NCI-H1092 treated with DMSO at 0.1 percent for 48 hours (cell line): ENCODE data around the gene CLOCK.

Source experiments
- DNase-seq: peaks from one replicate; lab custom pipeline; 2025; lab: John Stamatoyannopoulos, UW

The CLOCK gene

GRCh38 chr4:55411621-55412020, 135.1 kb downstream of the CLOCK start:
- DNase-seq, result no peak

- DNase-seq, result no peak
Observed at GRCh38 chr4:55410431-55410830, 136.3 kb downstream of the CLOCK start.

GRCh38 chr4:55409468-55410171, 137.1 kb downstream of the CLOCK start:
- DNase-seq, result no peak

- DNase-seq, result no peak
Observed at GRCh38 chr4:55407764-55408163, 138.9 kb downstream of the CLOCK start.

GRCh38 chr4:55407119-55407518, 139.6 kb downstream of the CLOCK start:
- no peak for DNase-seq

GRCh38 chr4:55406545-55406944, 140.2 kb downstream of the CLOCK start:
- no peak for DNase-seq

GRCh38 chr4:55405073-55405472, 141.6 kb downstream of the CLOCK start:
- no peak for DNase-seq

GRCh38 chr4:55399581-55399980, 147.1 kb downstream of the CLOCK start:
- DNase-seq, result no peak

GRCh38 chr4:55398966-55399365, 147.7 kb downstream of the CLOCK start:
- DNase-seq, result no peak

- DNase-seq, result no peak
Observed at GRCh38 chr4:55398461-55398860, 148.2 kb downstream of the CLOCK start.

- DNase-seq, result no peak
Observed at GRCh38 chr4:55397520-55398321, 149.0 kb downstream of the CLOCK start.

- DNase-seq, result no peak
Observed at GRCh38 chr4:55397126-55397436, 149.6 kb downstream of the CLOCK start.

GRCh38 chr4:55396308-55397125, 150.2 kb downstream of the CLOCK start:
- DNase-seq, result peak; percentile 31

- peak; percentile 92 for DNase-seq
Observed at GRCh38 chr4:55395529-55396307, 151.0 kb downstream of the CLOCK start, which contains the start of gene TMEM165. Gene TMEM165, plus strand, starts transcription at chr4:55395957. Its CDS starts 233 bp downstream, at chr4:55396190.

GRCh38 chr4:55395218-55395528, 151.5 kb downstream of the CLOCK start:
- DNase-seq, result no peak

- DNase-seq, result peak; percentile 12
Observed at GRCh38 chr4:55393461-55394320, 153.0 kb downstream of the CLOCK start.

- DNase-seq, result no peak
Observed at GRCh38 chr4:55386840-55387239, 159.9 kb downstream of the CLOCK start.

- DNase-seq, result no peak
Observed at GRCh38 chr4:55386073-55386472, 160.6 kb downstream of the CLOCK start.

- DNase-seq, result no peak
Observed at GRCh38 chr4:55385201-55385649, 161.5 kb downstream of the CLOCK start.

- no peak for DNase-seq
Observed at GRCh38 chr4:55382488-55383003, 164.2 kb downstream of the CLOCK start.

- DNase-seq, result no peak
Observed at GRCh38 chr4:55381502-55381901, 165.2 kb downstream of the CLOCK start.
